Neural cell (in vitro differentiated cells): ENCODE results near the gene EFS. TPM values are rescaled to one million over a fixed set of nuclear protein-coding genes. Genes with fewer than 3 reads are reported as not detected.

Source experiments
- H2AFZ ChIP-seq: fragments of 200-600, 300-800 bp; sonication (generic), shearing (Covaris generic); 2 replicates; pipeline ENCODE4 v1.6.0; 2014; ENCODE audit warnings: low read depth, mild to moderate bottlenecking, antibody characterized with exemption, low read length, moderate library complexity
- H3F3A ChIP-seq: fragments of 200-600 bp; shearing (Covaris generic); 2 replicates; pipeline ENCODE4 v1.6.1; 2016; ENCODE audit warnings: mild to moderate bottlenecking, moderate library complexity, mixed read lengths, antibody characterized with exemption, low read length; ENCODE audit not compliant: insufficient read depth, poor library complexity, severe bottlenecking
- H3K27ac ChIP-seq: fragments of 200-600, 300-800 bp; sonication (generic), shearing (Covaris generic); 2 replicates; pipeline ENCODE4 v1.5.1; 2014; ENCODE audit warnings: mild to moderate bottlenecking, low read length, moderate library complexity
- H3K27me3 ChIP-seq: fragments of 300-800, 200-600 bp; sonication (generic), shearing (Covaris generic); 2 replicates; pipeline ENCODE4 v1.6.0; 2014; ENCODE audit warnings: mild to moderate bottlenecking, low read depth, low read length, moderate library complexity; ENCODE audit not compliant: insufficient read depth
- H3K36me3 ChIP-seq: fragments of 300-800, 200-600 bp; sonication (generic), shearing (Covaris generic); 2 replicates; pipeline ENCODE4 v1.5.1; 2014; ENCODE audit warnings: mild to moderate bottlenecking, antibody characterized with exemption, low read length, moderate library complexity; ENCODE audit not compliant: insufficient read depth
- H3K4me2 ChIP-seq: fragments of 300-800, 200-600 bp; sonication (generic), shearing (Covaris generic); 2 replicates; pipeline ENCODE4 v1.6.0; 2014; ENCODE audit warnings: mild to moderate bottlenecking, low read length
- H3K4me3 ChIP-seq: fragments of 300-800, 200-600 bp; sonication (generic), shearing (Covaris generic); 2 replicates; pipeline ENCODE4 v1.5.1; 2014; ENCODE audit warnings: mild to moderate bottlenecking, low read length, moderate library complexity
- H3K79me2 ChIP-seq: fragments of 200-600 bp; shearing (Covaris generic); replicated peaks from 2 replicates; pipeline ENCODE4 v1.6.0; 2014; ENCODE audit warnings: mild to moderate bottlenecking, low read length, moderate library complexity; ENCODE audit not compliant: insufficient read depth
- H3K9ac ChIP-seq: fragments of 300-800, 200-600 bp; sonication (generic), shearing (Covaris generic); 2 replicates; pipeline ENCODE4 v1.6.1; 2016; ENCODE audit warnings: mild to moderate bottlenecking, low read length, mixed read lengths
- H3K9me2 ChIP-seq: fragments of 200-600 bp; shearing (Covaris generic); 2 replicates; pipeline ENCODE4 v1.6.1; 2016; ENCODE audit warnings: mild to moderate bottlenecking, low read length, mixed read lengths; ENCODE audit not compliant: insufficient read depth
- H3K9me3 ChIP-seq: fragments of 200-600, 300-800 bp; sonication (generic), shearing (Covaris generic); 2 replicates; pipeline ENCODE4 v1.6.1; 2016; ENCODE audit warnings: mild to moderate bottlenecking, mixed run types, low read length, moderate library complexity, mixed read lengths
- H4K20me1 ChIP-seq: fragments of 200-600 bp; shearing (Covaris generic); 2 replicates; pipeline ENCODE4 v1.6.1; 2016; ENCODE audit warnings: mild to moderate bottlenecking, mixed run types; ENCODE audit not compliant: insufficient read depth
- EP300 ChIP-seq: fragments of 450-650 bp; conservative IDR thresholded peaks from 2 replicates; pipeline ENCODE4 v1.6.1; 2014; ENCODE audit warnings: antibody characterized with exemption, mild to moderate bottlenecking, moderate library complexity; ENCODE audit not compliant: poor library complexity, severe bottlenecking
- EZH2 ChIP-seq: fragments of 200-600, 300-800 bp; shearing (Covaris generic), sonication (generic); IDR thresholded peaks from 2 replicates; pipeline ENCODE4 v1.6.1; 2014; ENCODE audit warnings: antibody characterized with exemption, low read length, borderline replicate concordance, mild to moderate bottlenecking; ENCODE audit not compliant: insufficient read depth, poor library complexity, severe bottlenecking
- MXI1 ChIP-seq: fragments of 450-650 bp; conservative IDR thresholded peaks from 2 replicates; pipeline ENCODE4 v1.6.1; 2014; ENCODE audit warnings: antibody characterized with exemption, mild to moderate bottlenecking; ENCODE audit not compliant: poor library complexity, severe bottlenecking
- POLR2AphosphoS5 ChIP-seq: IDR thresholded peaks from 2 replicates; pipeline ENCODE4 v1.6.1; 2012
- RAD21 ChIP-seq: fragments of 450-650 bp; conservative IDR thresholded peaks from 2 replicates; pipeline ENCODE4 v1.6.1; 2014; ENCODE audit warnings: antibody characterized with exemption, mild to moderate bottlenecking, moderate library complexity
- REST ChIP-seq: IDR thresholded peaks from 2 replicates; pipeline ENCODE4 v1.6.1; 2012; ENCODE audit warnings: borderline replicate concordance
- SMC3 ChIP-seq: fragments of 450-650 bp; conservative IDR thresholded peaks from 2 replicates; pipeline ENCODE4 v1.6.1; 2014; ENCODE audit warnings: antibody characterized with exemption, mild to moderate bottlenecking, moderate library complexity; ENCODE audit not compliant: poor library complexity
- TAF1 ChIP-seq: IDR thresholded peaks from 2 replicates; pipeline ENCODE4 v1.6.1; 2012; ENCODE audit warnings: low read depth
- polyA plus RNA-seq: library from polyadenylated mRNA; depleted of rRNA; stranded (reverse); fragments of >200 nt; gene quantifications from 2 replicates; pipeline ENCODE4 v1.2.3, GENCODE V29; 2014
- TF ChIP-seq, protein P1 (sequence below): fragments of 450-650 bp; IDR thresholded peaks from 2 replicates; pipeline ENCODE4 v1.5.1; 2014; ENCODE audit warnings: antibody characterized with exemption, mild to moderate bottlenecking, moderate library complexity; ENCODE audit not compliant: poor library complexity, severe bottlenecking

Gene EFS
- polyA plus RNA-seq, 1 donor from 2014 or later: 0.48 TPM

- H3K27ac ChIP-seq: no peak overlapping the region
Observed at GRCh38 chr14:23361320-23361719, 3.7 kb downstream of the EFS start.

GRCh38 chr14:23360496-23360895, 4.5 kb downstream of the EFS start:
- Histone ChIP-seq H2AFZ (no peak overlapping the region), H3F3A (no peaks in the 10 kb centered on the region), H3K79me2 (peaks cover 25% of the 10 kb centered on the region), H4K20me1 (no peaks in the 10 kb centered on the region), H3K27ac (no peak overlapping the region), H3K4me3 (no peak overlapping the region), H3K9me3 (no peaks in the 10 kb centered on the region), H3K36me3 (no peaks in the 10 kb centered on the region), H3K9ac (no peak overlapping the region), H3K27me3 (peaks cover 5% of the 10 kb centered on the region), H3K4me2 (no peak overlapping the region), H3K9me2 (no peaks in the 10 kb centered on the region)
- TF ChIP-seq EP300 (no peak), EZH2 (no peak), RAD21 (no peak), TAF1 (no peak)

More at GRCh38 chr14:23361320-23361719, 3.7 kb downstream of the EFS start:
- H3K4me2 ChIP-seq: no peak overlapping the region
- H3F3A ChIP-seq: no peaks in the 10 kb centered on the region
- no peaks in the 10 kb centered on the region for H3K9me3 ChIP-seq
- no peaks in the 10 kb centered on the region for H3K36me3 ChIP-seq
- H3K9ac ChIP-seq: no peak overlapping the region
- TF ChIP-seq EP300 (no peak), REST (no peak), MXI1 (no peak), RAD21 (no peak), TAF1 (no peak), SMC3 (no peak), POLR2AphosphoS5 (no peak), EZH2 (no peak)
- TF ChIP-seq, protein P1, sequence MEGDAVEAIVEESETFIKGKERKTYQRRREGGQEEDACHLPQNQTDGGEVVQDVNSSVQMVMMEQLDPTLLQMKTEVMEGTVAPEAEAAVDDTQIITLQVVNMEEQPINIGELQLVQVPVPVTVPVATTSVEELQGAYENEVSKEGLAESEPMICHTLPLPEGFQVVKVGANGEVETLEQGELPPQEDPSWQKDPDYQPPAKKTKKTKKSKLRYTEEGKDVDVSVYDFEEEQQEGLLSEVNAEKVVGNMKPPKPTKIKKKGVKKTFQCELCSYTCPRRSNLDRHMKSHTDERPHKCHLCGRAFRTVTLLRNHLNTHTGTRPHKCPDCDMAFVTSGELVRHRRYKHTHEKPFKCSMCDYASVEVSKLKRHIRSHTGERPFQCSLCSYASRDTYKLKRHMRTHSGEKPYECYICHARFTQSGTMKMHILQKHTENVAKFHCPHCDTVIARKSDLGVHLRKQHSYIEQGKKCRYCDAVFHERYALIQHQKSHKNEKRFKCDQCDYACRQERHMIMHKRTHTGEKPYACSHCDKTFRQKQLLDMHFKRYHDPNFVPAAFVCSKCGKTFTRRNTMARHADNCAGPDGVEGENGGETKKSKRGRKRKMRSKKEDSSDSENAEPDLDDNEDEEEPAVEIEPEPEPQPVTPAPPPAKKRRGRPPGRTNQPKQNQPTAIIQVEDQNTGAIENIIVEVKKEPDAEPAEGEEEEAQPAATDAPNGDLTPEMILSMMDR: no peak
- peaks cover 12% of the 10 kb centered on the region for H3K27me3 ChIP-seq
- no peak overlapping the region for H3K4me3 ChIP-seq
- H4K20me1 ChIP-seq: no peaks in the 10 kb centered on the region
- H2AFZ ChIP-seq: no peak overlapping the region
- H3K79me2 ChIP-seq: peaks cover 25% of the 10 kb centered on the region
- no peaks in the 10 kb centered on the region for H3K9me2 ChIP-seq
